Loucy (cell line): ENCODE measurements around the gene MYH14.

ENCODE experiments used
- H2AFZ ChIP-seq: fragments of 200-600 bp; sonication (generic); 2 replicates; pipeline ENCODE4 v1.6.0; 2016; ENCODE audit warnings: antibody characterized with exemption, mild to moderate bottlenecking, low read length, moderate library complexity
- H3F3A ChIP-seq: fragments of 200-600 bp; 2 replicates; pipeline ENCODE4 v1.6.0; 2016; ENCODE audit warnings: antibody characterized with exemption, low read depth, mild to moderate bottlenecking
- H3K27me3 ChIP-seq: fragments of 200-600 bp; sonication (generic); 2 replicates; pipeline ENCODE4 v1.6.1; 2014; ENCODE audit warnings: low read length, mild to moderate bottlenecking; ENCODE audit not compliant: insufficient read depth, poor library complexity, severe bottlenecking
- H3K36me3 ChIP-seq: fragments of 200-600 bp; sonication (generic); 2 replicates; pipeline ENCODE4 v1.6.1; 2016; ENCODE audit warnings: low read length; ENCODE audit not compliant: insufficient read depth
- H3K4me1 ChIP-seq: fragments of 200-600 bp; sonication (generic); 2 replicates; pipeline ENCODE4 v1.5.1; 2014; ENCODE audit warnings: low read length, mild to moderate bottlenecking; ENCODE audit not compliant: insufficient read depth, poor library complexity, severe bottlenecking
- H3K4me2 ChIP-seq: fragments of 200-600 bp; sonication (generic); 2 replicates; pipeline ENCODE4 v1.6.0; 2014; ENCODE audit warnings: antibody characterized with exemption, low read length, low read depth, mild to moderate bottlenecking; ENCODE audit not compliant: poor library complexity, severe bottlenecking
- H3K4me3 ChIP-seq: fragments of 200-600 bp; sonication (generic); 2 replicates; pipeline ENCODE4 v1.5.1; 2014; ENCODE audit warnings: low read length, mild to moderate bottlenecking, mixed read lengths; ENCODE audit not compliant: poor library complexity, severe bottlenecking
- H3K79me2 ChIP-seq: fragments of 200-600 bp; sonication (generic); 2 replicates; pipeline ENCODE4 v1.6.1; 2014; ENCODE audit warnings: low read length; ENCODE audit not compliant: insufficient read depth
- H3K9ac ChIP-seq: fragments of 200-600 bp; sonication (generic); 2 replicates; pipeline ENCODE4 v1.6.0; 2014; ENCODE audit warnings: mild to moderate bottlenecking, low read depth, low read length, moderate library complexity; ENCODE audit not compliant: poor library complexity, severe bottlenecking
- H3K9me2 ChIP-seq: fragments of 200-600 bp; sonication (generic); replicated peaks from 2 replicates; pipeline ENCODE4 v1.6.1; 2016; ENCODE audit warnings: low read depth, low read length, mixed read lengths
- H3K9me3 ChIP-seq: fragments of 200-600 bp; sonication (generic); 2 replicates; pipeline ENCODE4 v1.6.1; 2014; ENCODE audit warnings: mild to moderate bottlenecking, antibody characterized with exemption, low read length, low read depth; ENCODE audit not compliant: insufficient read depth
- H4K20me1 ChIP-seq: fragments of 200-600 bp; sonication (generic); 2 replicates; pipeline ENCODE4 v1.6.0; 2014; ENCODE audit warnings: antibody characterized with exemption, low read length, mild to moderate bottlenecking; ENCODE audit not compliant: insufficient read depth, poor library complexity, severe bottlenecking
- CTCF ChIP-seq: fragments of 200-600 bp; sonication (generic); conservative IDR thresholded peaks from 2 replicates; pipeline ENCODE4 v1.5.1; 2014; ENCODE audit warnings: mild to moderate bottlenecking, antibody characterized with exemption, low read length
- EZH2phosphoT487 ChIP-seq: fragments of 200-600 bp; IDR thresholded peaks from 2 replicates; pipeline ENCODE4 v1.6.1; 2018; ENCODE audit warnings: antibody characterized with exemption, mild to moderate bottlenecking, moderate library complexity, borderline replicate concordance

Gene MYH14

GRCh38 chr19:50318438-50318837 lies 115.0 kb downstream of the MYH14 start:
- no peaks in the 10 kb centered on the region for H3K9me2 ChIP-seq
- no peaks in the 10 kb centered on the region for H3K79me2 ChIP-seq

GRCh38 chr19:50319156-50319555 lies 115.7 kb downstream of the MYH14 start:
- Histone ChIP-seq H3K4me3 (no peak overlapping the region), H2AFZ (no peak overlapping the region), H3F3A (no peaks in the 10 kb centered on the region), H3K79me2 (no peaks in the 10 kb centered on the region), H4K20me1 (no peaks in the 10 kb centered on the region), H3K9ac (no peak overlapping the region), H3K9me2 (no peaks in the 10 kb centered on the region), H3K4me1 (no peaks in the 10 kb centered on the region), H3K4me2 (no peak overlapping the region), H3K36me3 (no peaks in the 10 kb centered on the region), H3K27me3 (no peaks in the 10 kb centered on the region), H3K9me3 (no peaks in the 10 kb centered on the region)
- TF ChIP-seq CTCF, result no peak
- no peak for TF ChIP-seq EZH2phosphoT487

More at GRCh38 chr19:50318438-50318837, 115.0 kb downstream of the MYH14 start:
- Histone ChIP-seq H3K4me2 (no peak overlapping the region), H3F3A (no peaks in the 10 kb centered on the region), H4K20me1 (no peaks in the 10 kb centered on the region), H3K4me1 (no peaks in the 10 kb centered on the region), H3K9ac (no peak overlapping the region), H3K36me3 (no peaks in the 10 kb centered on the region), H2AFZ (no peak overlapping the region), H3K9me3 (peaks cover 1% of the 10 kb centered on the region; the same call in 1 of the 2 replicates), H3K27me3 (no peaks in the 10 kb centered on the region), H3K4me3 (no peak overlapping the region)
- TF ChIP-seq EZH2phosphoT487, result no peak
- TF ChIP-seq CTCF, result no peak

- no peaks in the 10 kb centered on the region for H4K20me1 ChIP-seq
- no peak overlapping the region for H3K4me3 ChIP-seq
- H3K4me2 ChIP-seq, result no peak overlapping the region
- H3K9me2 ChIP-seq, result no peaks in the 10 kb centered on the region
- no peak overlapping the region for H3K9ac ChIP-seq
- TF ChIP-seq CTCF, result no peak
- no peak overlapping the region for H2AFZ ChIP-seq
- H3K79me2 ChIP-seq, result no peaks in the 10 kb centered on the region
- no peaks in the 10 kb centered on the region for H3K9me3 ChIP-seq
- H3F3A ChIP-seq, result no peaks in the 10 kb centered on the region
- H3K36me3 ChIP-seq, result no peaks in the 10 kb centered on the region
- no peaks in the 10 kb centered on the region for H3K27me3 ChIP-seq
- no peaks in the 10 kb centered on the region for H3K4me1 ChIP-seq
Measured at GRCh38 chr19:50320051-50320450, 116.6 kb downstream of the MYH14 start.
